Heart left ventricle (tissue), 16 donors: ENCODE results near the gene LRBA. TPM values are rescaled to one million over a fixed set of nuclear protein-coding genes. Genes with fewer than 3 reads are reported as not detected.
"Not testable (repeated sequence)": the region's sequence is repeated elsewhere in the genome, so short reads cannot be mapped to it uniquely, and the experiment has no call there.

ENCODE experiments used
- ATAC-seq, 4 donors: fragments of 200-7000 bp; cut with Tn5 transposase; one replicate each; pipeline ENCODE4 v1.9.1; 2020 to 2022; ENCODE audit warnings: moderate library complexity in 4 of 4, mild to moderate bottlenecking in 3 of 4, moderate number of reproducible peaks in 1 of 4
- DNase-seq, 5 donors: peaks; one replicate each; pipeline ENCODE4 v3.0.0-alpha.2; 2020
- H3K27ac ChIP-seq, 12 donors: fragments of 200-600 bp; sonication (generic) in 4 of 12; one replicate each; pipeline versions ENCODE4 v1.5.0 to v1.8.0; 2016 to 2022; ENCODE audit warnings: mild to moderate bottlenecking in 2 of 12
- H3K27me3 ChIP-seq, 9 donors: fragments of 200-600 bp; sonication (generic) in 2 of 9; one replicate each; pipeline versions ENCODE4 v1.5.1 to v1.8.0; 2016 to 2022; ENCODE audit warnings: mild to moderate bottlenecking in 3 of 9
- H3K36me3 ChIP-seq, 9 donors: fragments of 200-600 bp; sonication (generic) in 2 of 9; one replicate each; pipeline versions ENCODE4 v1.5.0 to v1.8.0; 2018 to 2022; ENCODE audit warnings: mild to moderate bottlenecking in 2 of 9
- H3K4me1 ChIP-seq, 12 donors: fragments of 200-600 bp; sonication (generic) in 4 of 12; one replicate each; pipeline versions ENCODE4 v1.5.0 to v1.8.0; 2016 to 2022; ENCODE audit warnings: mild to moderate bottlenecking in 3 of 12
- H3K4me3 ChIP-seq, 12 donors: fragments of 200-600 bp; sonication (generic) in 4 of 12; one replicate each; pipeline versions ENCODE4 v1.5.0 to v1.8.0; 2017 to 2022; ENCODE audit warnings: mild to moderate bottlenecking in 9 of 12, moderate library complexity in 4 of 12
- H3K9me3 ChIP-seq, 12 donors: fragments of 200-600 bp; sonication (generic) in 4 of 12; one replicate each; pipeline versions ENCODE4 v1.5.0 to v1.8.0; 2016 to 2022; ENCODE audit warnings: mild to moderate bottlenecking in 1 of 12
- POLR2A ChIP-seq, 2 donors: fragments of 450-650 bp; IDR thresholded peaks; one replicate each; pipeline ENCODE4 v1.6.1; 2017; ENCODE audit warnings: antibody characterized with exemption in 2 of 2, mild to moderate bottlenecking in 2 of 2, moderate library complexity in 2 of 2
- WGBS, 4 donors: extraction: QIAGEN DNeasy Blood & Tissue Kit in 2 of 4; methylation state at CpG; one replicate each; pipeline versions ENCODE4 v1.1.5 to v1.1.7; 2013 to 2018; 5-methylcytosine and 5-hydroxymethylcytosine counted together
- intact Hi-C, 10 donors: fragments of 100-400 bp; cut with DNase I; formaldehyde crosslinking; loops; one replicate each; pipeline versions ENCODE4 v1.11.1 to v1.14.2; 2022
- polyA plus RNA-seq, 2 donors: library from polyadenylated mRNA; stranded (reverse); fragments of 200-250 nt; gene quantifications; one replicate each; pipeline ENCODE4 v1.2.3, GENCODE V29; 2013
- total RNA-seq, 9 donors: library from RNA; depleted of rRNA in 2 of 9; stranded (reverse); fragments of >200 nt in 2 of 9; fragmentation: NEBNext Ultra II Directional in 3 of 9; extraction: Animal tissue kit (Norgen Biotek cat#: 25700) in 3 of 9; gene quantifications; one replicate each; pipeline versions ENCODE4 v1.1.0 to v1.2.4, GENCODE V29; 2016 to 2023
- TF ChIP-seq, protein P1 (sequence below), 12 donors: fragments of 200-600 bp; sonication (generic) in 4 of 12; IDR thresholded peaks; one replicate each; pipeline versions ENCODE4 v1.5.0 to v1.8.0; 2018 to 2022; ENCODE audit warnings: antibody characterized with exemption in 12 of 12, mild to moderate bottlenecking in 5 of 12
- donor health status: ischemic (EF 13 %, LVEDD 7.1; RV severe dilation, severe dysfunction).
- donor health status: healthy with polysubstance abuse.
- donor health status: DM: no; HTN: yes; CAD: no.
- donor health status: DM: no; HTN: no; CAD: no.
- donor health status: ischemic (EF 25% LVEDD 6.9; RV normal size, moderate dysfunction).
- donor health status: ischemic (EF 25% LVEDD 5.7; RV mildly dilated, moderate dysfunction).
- donor health status: healthy.
- donor health status: DM: yes; HTN: yes; CAD: no.
- donor health status: ischemic (EF 35%, LVEDD 5.7; RV mildly dilated, moderate dysfunction).
- donor health status: nonischemic (EF 11% LVEDD 7.7; RV severe dilation, severe dysfunction).
- donor health status: DM: yes; HTN: yes; CAD: no.
- donor health status: PGD.
- donor health status: ischemic (EF 29% LVEDD 5.4; RV normal size, mild dysfunction).
- donor health status: nonischemic (EF 23%, LVEDD 6.1; RV moderate dilation, normal function).

The LRBA gene
- total and polyA plus RNA-seq, 11 donors = 6.5 to 35.1 (median 22.6) TPM

GRCh38 chr4:150518559-150518958 lies 496.5 kb downstream of the LRBA start:
- no peaks in the 10 kb centered on the region for H3K9me3 ChIP-seq
- no peak for ATAC-seq

DNA sequence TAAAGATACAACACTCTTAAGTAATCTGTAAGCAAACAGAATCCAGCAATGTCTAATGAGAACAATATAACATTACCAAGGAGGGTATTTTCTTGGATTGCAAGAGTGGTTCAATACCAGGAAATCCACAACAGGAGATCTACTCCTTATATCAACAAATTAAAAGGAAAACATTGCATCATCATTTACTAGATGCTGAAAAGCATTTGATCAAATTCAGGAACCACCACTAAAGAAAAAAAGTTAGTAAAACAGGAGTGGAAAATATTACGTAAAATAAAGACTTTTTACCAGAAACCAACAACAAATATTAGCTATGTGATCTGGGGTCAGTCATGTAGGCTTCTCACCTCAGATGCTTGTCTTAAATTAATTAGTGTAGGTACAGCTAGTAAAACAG lies 499.9 kb downstream of the LRBA start:
- Histone ChIP-seq H3K4me3 (no peak overlapping the region), H3K36me3 (no peaks in the 10 kb centered on the region), H3K9me3 (no peaks in the 10 kb centered on the region), H3K27ac (no peak overlapping the region), H3K27me3 (no peaks in the 10 kb centered on the region), H3K4me1 (no peaks in the 10 kb centered on the region)
- intact Hi-C loops = no loop called here
- TF ChIP-seq POLR2A (IDR thresholded peaks at IDR 0.05) = no peak
- TF ChIP-seq, protein P1, sequence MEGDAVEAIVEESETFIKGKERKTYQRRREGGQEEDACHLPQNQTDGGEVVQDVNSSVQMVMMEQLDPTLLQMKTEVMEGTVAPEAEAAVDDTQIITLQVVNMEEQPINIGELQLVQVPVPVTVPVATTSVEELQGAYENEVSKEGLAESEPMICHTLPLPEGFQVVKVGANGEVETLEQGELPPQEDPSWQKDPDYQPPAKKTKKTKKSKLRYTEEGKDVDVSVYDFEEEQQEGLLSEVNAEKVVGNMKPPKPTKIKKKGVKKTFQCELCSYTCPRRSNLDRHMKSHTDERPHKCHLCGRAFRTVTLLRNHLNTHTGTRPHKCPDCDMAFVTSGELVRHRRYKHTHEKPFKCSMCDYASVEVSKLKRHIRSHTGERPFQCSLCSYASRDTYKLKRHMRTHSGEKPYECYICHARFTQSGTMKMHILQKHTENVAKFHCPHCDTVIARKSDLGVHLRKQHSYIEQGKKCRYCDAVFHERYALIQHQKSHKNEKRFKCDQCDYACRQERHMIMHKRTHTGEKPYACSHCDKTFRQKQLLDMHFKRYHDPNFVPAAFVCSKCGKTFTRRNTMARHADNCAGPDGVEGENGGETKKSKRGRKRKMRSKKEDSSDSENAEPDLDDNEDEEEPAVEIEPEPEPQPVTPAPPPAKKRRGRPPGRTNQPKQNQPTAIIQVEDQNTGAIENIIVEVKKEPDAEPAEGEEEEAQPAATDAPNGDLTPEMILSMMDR (IDR thresholded peaks at IDR 0.05) = no peak
- ATAC-seq (no peak), DNase-seq (no peak)
- WGBS, 4 donors = 71 to 90% (median 77%) methylated on average over 1 of the region's 1 CpG

More at GRCh38 chr4:150518559-150518958, 496.5 kb downstream of the LRBA start:
- Histone ChIP-seq H3K4me1 (no peaks in the 10 kb centered on the region), H3K27ac (no peak overlapping the region), H3K4me3 (no peak overlapping the region), H3K27me3 (no peaks in the 10 kb centered on the region), H3K36me3 (no peaks in the 10 kb centered on the region)
- intact Hi-C loops = no loop called here
- DNase-seq = no peak
- 89 to 92% (median 90%) methylated on average over 3 of the region's 3 CpGs for WGBS, 4 donors
- TF ChIP-seq, protein P1 (IDR thresholded peaks at IDR 0.05) = no peak
- no peak for TF ChIP-seq POLR2A (IDR thresholded peaks at IDR 0.05)

GRCh38 chr4:150514709-150515108 lies 500.4 kb downstream of the LRBA start:
- Histone ChIP-seq H3K9me3 (no peaks in the 10 kb centered on the region), H3K4me3 (no peak overlapping the region), H3K4me1 (no peaks in the 10 kb centered on the region), H3K36me3 (no peaks in the 10 kb centered on the region), H3K27me3 (no peaks in the 10 kb centered on the region), H3K27ac (no peak overlapping the region)
- 79 to 88% (median 83%) methylated on average over 6 of the region's 6 CpGs for WGBS, 4 donors
- TF ChIP-seq, protein P1 (IDR thresholded peaks at IDR 0.05) = no peak
- TF ChIP-seq POLR2A (IDR thresholded peaks at IDR 0.05) = no peak
- no peak for ATAC-seq
- no peak for DNase-seq
- intact Hi-C loops = no loop called here

- Histone ChIP-seq H3K4me1 (no peaks in the 10 kb centered on the region), H3K27ac (peak overlapping the region in 9 of 12 donors; percentile 4 to 62 (median 30)), H3K4me3 (peak overlapping the region in 6 of 12 donors; percentile 2 to 22 (median 14)), H3K36me3 (no peaks in the 10 kb centered on the region), H3K9me3 (peaks cover 0 to 8% (median 0%) of the 10 kb centered on the region in 12 donors), H3K27me3 (no peaks in the 10 kb centered on the region)
- ATAC-seq = peak in 3 of 4 donors; percentile 59 to 75 (median 70)
- no peak for DNase-seq
- intact Hi-C loops = no loop called here
- WGBS, 4 donors = 44 to 58% (median 51%) methylated on average over 6 of the region's 6 CpGs
- TF ChIP-seq, protein P1 (IDR thresholded peaks at IDR 0.05) = no peak
- no peak for TF ChIP-seq POLR2A (IDR thresholded peaks at IDR 0.05)
Observed at GRCh38 chr4:150510176-150510865, 504.8 kb downstream of the LRBA start.

DNA sequence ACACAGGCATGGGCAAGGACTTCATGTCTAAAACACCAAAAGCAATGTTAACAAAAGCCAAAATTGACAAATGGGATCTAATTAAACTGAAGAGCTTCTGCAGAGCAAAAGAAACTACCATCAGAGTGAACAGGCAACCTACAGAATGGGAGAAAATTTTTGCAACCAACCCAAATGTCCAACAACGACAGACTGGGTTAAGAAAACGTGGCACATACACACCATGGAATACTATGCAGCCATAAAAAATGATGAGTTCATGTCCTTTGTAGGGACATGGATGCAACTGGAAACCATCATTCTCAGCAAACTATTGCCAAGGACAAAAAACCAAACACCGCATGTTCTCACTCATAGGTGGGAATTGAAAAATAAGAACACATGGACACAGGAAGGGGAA lies 507.4 kb downstream of the LRBA start:
- intact Hi-C loops, DNase-seq: not testable (repeated sequence)
- WGBS, 4 donors = 93 to 99% (median 96%) methylated on average over 3 of the region's 3 CpGs

More for the DNA sequence above, 507.4 kb downstream of the LRBA start:
- not testable (repeated sequence) for H3K36me3 ChIP-seq, H3K4me1 ChIP-seq, H3K4me3 ChIP-seq, H3K27me3 ChIP-seq, ATAC-seq, H3K27ac ChIP-seq
- H3K9me3 ChIP-seq = peaks cover 0 to 10% (median 0%) of the 10 kb centered on the region in 12 donors
